ENCODE measurements around the gene TBX2.

- TF ChIP-seq ATF2 (tag by site-specific recombination; IDR thresholded peaks at IDR 0.05; ENCODE audit: low read depth) (no peak), WT1 (tag by site-specific recombination; IDR thresholded peaks at IDR 0.05) (no peak), BCL11B (tag by site-specific recombination; IDR thresholded peaks at IDR 0.05; ENCODE audit: low read depth) (no peak), CTCF (tag by site-specific recombination; IDR thresholded peaks at IDR 0.05) (no peak), ZNF155 (tag by site-specific recombination; IDR thresholded peaks at IDR 0.05) (no peak)
Observed at GRCh38 chr17:61442136-61442775, 42.6 kb downstream of the TBX2 start.
